Keratinocyte (primary cell): ENCODE data around the gene PSMB5. TPM values are rescaled to one million over a fixed set of nuclear protein-coding genes. Genes with fewer than 3 reads are reported as not detected.

Source experiments
- DNase-seq: peaks from one replicate; pipeline ENCODE4 v3.0.0-alpha.2; 2011; ENCODE audit warnings: low read depth, missing footprints, low spot score
- FAIRE-seq: peaks from 2 replicates; lab custom pipeline; 2011; peaks lifted over from hg19 to GRCh38; lab: Jason Lieb, UNC
- H2AFZ ChIP-seq: 2 replicates; pipeline ENCODE4 v1.6.0; 2012; ENCODE audit warnings: low read length, control low read depth, inconsistent platforms; ENCODE audit not compliant: control insufficient read depth
- H3K27ac ChIP-seq: 2 replicates; pipeline ENCODE4 v1.5.1; 2011; ENCODE audit warnings: low read length; ENCODE audit not compliant: control insufficient read depth, insufficient read depth
- H3K27me3 ChIP-seq: 3 replicates; pipeline ENCODE4 v1.6.0; 2011; ENCODE audit warnings: low read length; ENCODE audit not compliant: control insufficient read depth, insufficient read depth; ENCODE audit errors: extremely low read depth
- H3K36me3 ChIP-seq, 2 experiments: 2 replicates in 1 of 2; 3 replicates in 1 of 2; pipeline ENCODE4 v1.5.1; 2011; ENCODE audit warnings: low read length in 2 of 2, mild to moderate bottlenecking in 1 of 2; ENCODE audit not compliant: control insufficient read depth in 2 of 2, insufficient read depth in 2 of 2; ENCODE audit errors: extremely low read depth in 1 of 2
- H3K4me1 ChIP-seq: 3 replicates; pipeline ENCODE4 v1.5.1; 2011; ENCODE audit warnings: low read length; ENCODE audit not compliant: control insufficient read depth, insufficient read depth; ENCODE audit errors: extremely low read depth
- H3K4me2 ChIP-seq: 3 replicates; pipeline ENCODE4 v1.6.0; 2011; ENCODE audit warnings: low read depth, low read length; ENCODE audit not compliant: control insufficient read depth, insufficient read depth; ENCODE audit errors: extremely low read depth
- H3K4me3 ChIP-seq, 3 experiments: fragments of 200-600 bp in 1 of 3; sonication (generic) in 1 of 3; 2 replicates in 2 of 3; 3 replicates in 1 of 3; pipeline ENCODE4 v1.5.1; 2011 to 2016; ENCODE audit warnings: low read length in 3 of 3, mild to moderate bottlenecking in 3 of 3, control low read depth in 2 of 3, inconsistent platforms in 1 of 3, low read depth in 1 of 3, mixed read lengths in 1 of 3, mixed run types in 1 of 3, moderate library complexity in 1 of 3; ENCODE audit not compliant: control insufficient read depth in 2 of 3, insufficient read depth in 2 of 3; ENCODE audit errors: extremely low read depth in 1 of 3
- H3K79me2 ChIP-seq: 2 replicates; pipeline ENCODE4 v1.6.0; 2012; ENCODE audit warnings: low read length; ENCODE audit not compliant: control insufficient read depth, insufficient read depth
- H3K9ac ChIP-seq: 3 replicates; pipeline ENCODE4 v1.6.0; 2011; ENCODE audit warnings: low read length; ENCODE audit not compliant: control insufficient read depth, insufficient read depth; ENCODE audit errors: extremely low read depth
- H3K9me1 ChIP-seq: 3 replicates; pipeline ENCODE4 v1.6.0; 2011; ENCODE audit warnings: low read length; ENCODE audit not compliant: control insufficient read depth, insufficient read depth; ENCODE audit errors: extremely low read depth
- H3K9me3 ChIP-seq: 2 replicates; pipeline ENCODE4 v1.5.1; 2012; ENCODE audit warnings: low read depth, low read length; ENCODE audit not compliant: control insufficient read depth
- H4K20me1 ChIP-seq: 3 replicates; pipeline ENCODE4 v1.6.0; 2011; ENCODE audit warnings: low read length; ENCODE audit not compliant: control insufficient read depth, insufficient read depth; ENCODE audit errors: extremely low read depth
- EZH2 ChIP-seq: IDR thresholded peaks from one replicate; pipeline ENCODE4 v1.6.1; 2012; ENCODE audit warnings: inconsistent platforms, mild to moderate bottlenecking, low read length, moderate library complexity
- dilution Hi-C: fragments of 300-500 bp; cut with MboI; formaldehyde crosslinking; loops from one replicate; pipeline ENCODE4 v1.7.0; 2020; ENCODE audit warnings: low sequenced_read_pairs; ENCODE audit not compliant: extremely low pct_ligation_motif_present
- polyA plus RNA-seq, 5 experiments: library from polyadenylated mRNA; depleted of rRNA in 3 of 5; stranded (reverse) in 3 of 5; stranded (forward) in 1 of 5; unstranded in 1 of 5; fragments of >200 nt; gene quantifications; 1 replicate in 1 of 5; 2 replicates in 3 of 5; 3 replicates in 1 of 5; pipeline versions ENCODE4 v1.2.1 to v1.2.3, GENCODE V29; 2011 to 2012; ENCODE audit warnings: missing spikeins in 2 of 5, low read depth in 1 of 5, low replicate concordance in 1 of 5
- TF ChIP-seq, protein P1 (sequence below), 3 experiments: IDR thresholded peaks in 1 of 3; conservative IDR thresholded peaks in 1 of 3; optimal IDR thresholded peaks in 1 of 3; 2 replicates in 2 of 3; 3 replicates in 1 of 3; pipeline versions ENCODE3 to v1.5.1; 2011; ENCODE audit warnings: low read length in 3 of 3, mild to moderate bottlenecking in 3 of 3, moderate library complexity in 2 of 3, control low read depth in 1 of 3, inconsistent platforms in 1 of 3; ENCODE audit not compliant: insufficient read depth in 2 of 3; ENCODE audit errors: extremely low read depth in 1 of 3

PSMB5 gene
- polyA plus RNA-seq, 1 donor (not counting 4 experiments of a cell fraction or from before 2014, with no cell fraction given) = 285 TPM

DNA sequence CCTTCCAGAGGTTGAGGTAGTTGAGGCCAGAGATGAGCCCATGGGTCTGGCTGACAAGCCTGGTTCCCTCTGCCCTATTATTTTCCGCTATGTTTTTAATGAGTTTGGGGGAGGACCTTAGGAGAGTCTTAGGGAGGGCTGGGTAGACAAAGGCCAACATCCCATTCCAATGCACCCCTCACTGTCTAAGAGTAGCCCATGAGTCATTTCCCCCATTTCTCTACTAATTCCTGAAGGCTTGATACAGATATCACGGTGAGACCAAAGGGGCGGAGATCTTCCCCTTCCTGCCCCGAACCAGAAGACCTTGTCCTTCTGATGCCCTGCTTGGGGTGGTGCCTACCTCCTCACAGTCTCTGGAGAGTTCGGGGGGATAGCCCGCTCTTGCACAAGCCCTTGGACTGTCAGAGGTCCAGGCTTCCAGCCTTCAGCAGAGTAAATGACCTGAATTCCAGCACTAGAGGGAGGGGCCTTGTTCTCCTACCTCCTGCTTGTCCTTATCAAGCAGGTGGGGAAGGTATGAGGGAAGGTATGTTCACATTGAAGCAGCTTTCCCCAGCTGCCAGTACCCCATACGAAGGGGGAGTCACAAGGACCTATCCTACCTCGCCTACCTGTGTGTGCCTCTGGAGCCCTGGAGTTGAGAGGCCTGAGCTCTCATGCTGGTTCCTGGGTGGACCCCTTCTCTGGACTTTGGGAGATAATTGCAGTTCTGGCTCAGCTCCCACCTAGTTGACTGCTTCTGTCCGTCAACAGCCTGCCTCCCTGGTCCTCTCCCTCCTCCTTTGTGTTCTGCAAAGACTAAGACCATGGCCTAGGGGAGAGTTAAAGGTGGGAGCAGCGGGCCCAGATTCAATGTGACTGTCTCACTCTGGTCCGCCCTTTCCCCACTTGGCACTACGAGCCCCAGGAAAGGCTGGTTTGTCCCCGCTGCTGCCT lies 11.0 kb upstream of the PSMB5 start:
- no peak overlapping the region for H2AFZ ChIP-seq
- FAIRE-seq (no peak), DNase-seq (no peak)
- no peak overlapping the region for H3K4me2 ChIP-seq
- dilution Hi-C loops = no loop called here
- H3K9me1 ChIP-seq = no peaks in the 10 kb centered on the region
- TF ChIP-seq EZH2 = no peak
- TF ChIP-seq, protein P1, sequence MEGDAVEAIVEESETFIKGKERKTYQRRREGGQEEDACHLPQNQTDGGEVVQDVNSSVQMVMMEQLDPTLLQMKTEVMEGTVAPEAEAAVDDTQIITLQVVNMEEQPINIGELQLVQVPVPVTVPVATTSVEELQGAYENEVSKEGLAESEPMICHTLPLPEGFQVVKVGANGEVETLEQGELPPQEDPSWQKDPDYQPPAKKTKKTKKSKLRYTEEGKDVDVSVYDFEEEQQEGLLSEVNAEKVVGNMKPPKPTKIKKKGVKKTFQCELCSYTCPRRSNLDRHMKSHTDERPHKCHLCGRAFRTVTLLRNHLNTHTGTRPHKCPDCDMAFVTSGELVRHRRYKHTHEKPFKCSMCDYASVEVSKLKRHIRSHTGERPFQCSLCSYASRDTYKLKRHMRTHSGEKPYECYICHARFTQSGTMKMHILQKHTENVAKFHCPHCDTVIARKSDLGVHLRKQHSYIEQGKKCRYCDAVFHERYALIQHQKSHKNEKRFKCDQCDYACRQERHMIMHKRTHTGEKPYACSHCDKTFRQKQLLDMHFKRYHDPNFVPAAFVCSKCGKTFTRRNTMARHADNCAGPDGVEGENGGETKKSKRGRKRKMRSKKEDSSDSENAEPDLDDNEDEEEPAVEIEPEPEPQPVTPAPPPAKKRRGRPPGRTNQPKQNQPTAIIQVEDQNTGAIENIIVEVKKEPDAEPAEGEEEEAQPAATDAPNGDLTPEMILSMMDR (optimal IDR thresholded peaks at IDR 0.05 in 1 of 3, IDR thresholded peaks at IDR 0.05 in 1 of 3, conservative IDR thresholded peaks at IDR 0.05 in 1 of 3; ENCODE audit: extremely low read depth in 1 of 3, insufficient read depth in 2 of 3, low read length in 3 of 3) = no peak
- H3K9me3 ChIP-seq = no peaks in the 10 kb centered on the region
- H3K4me1 ChIP-seq = no peaks in the 10 kb centered on the region
- no peaks in the 10 kb centered on the region for H3K27me3 ChIP-seq
- no peak overlapping the region for H3K9ac ChIP-seq
- H3K27ac ChIP-seq = no peak overlapping the region
- no peaks in the 10 kb centered on the region for H4K20me1 ChIP-seq
- no peaks in the 10 kb centered on the region for H3K36me3 ChIP-seq
- H3K79me2 ChIP-seq = no peaks in the 10 kb centered on the region
- H3K4me3 ChIP-seq = no peak overlapping the region

DNA sequence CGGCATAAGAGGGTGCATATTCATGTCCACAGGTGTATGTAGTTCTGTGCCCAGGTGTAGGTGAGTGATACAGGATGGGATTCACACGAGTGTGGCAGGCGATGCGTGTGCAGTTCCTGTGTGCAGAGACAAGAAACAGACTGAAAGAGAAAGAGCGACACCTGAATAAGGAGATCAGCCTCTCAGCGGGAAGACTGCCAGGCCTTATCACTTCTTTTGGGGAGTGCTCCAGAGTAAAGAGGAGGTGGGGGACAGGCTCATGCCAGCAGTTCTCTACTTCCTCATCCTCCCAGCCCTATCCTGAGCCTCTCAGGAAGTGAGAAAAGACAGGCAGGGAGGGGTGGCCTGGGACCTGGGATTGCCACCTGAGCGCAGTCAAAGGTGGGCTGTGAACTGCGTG lies 10.1 kb upstream of the PSMB5 start:
- dilution Hi-C loops = no loop called here
- Histone ChIP-seq H3K4me3 (no peak overlapping the region), H3K4me1 (no peaks in the 10 kb centered on the region), H3K79me2 (no peaks in the 10 kb centered on the region), H3K9me1 (no peaks in the 10 kb centered on the region), H3K27ac (no peak overlapping the region), H2AFZ (no peak overlapping the region), H4K20me1 (no peaks in the 10 kb centered on the region), H3K4me2 (no peak overlapping the region), H3K27me3 (no peaks in the 10 kb centered on the region), H3K9ac (no peak overlapping the region), H3K36me3 (no peaks in the 10 kb centered on the region), H3K9me3 (no peaks in the 10 kb centered on the region)
- TF ChIP-seq EZH2 = no peak
- TF ChIP-seq, protein P1 (optimal IDR thresholded peaks at IDR 0.05 in 1 of 3, IDR thresholded peaks at IDR 0.05 in 1 of 3, conservative IDR thresholded peaks at IDR 0.05 in 1 of 3; ENCODE audit: extremely low read depth in 1 of 3, insufficient read depth in 2 of 3, low read length in 3 of 3) = no peak
- no peak for DNase-seq
- FAIRE-seq = no peak
